HuH-7 (cell line): ENCODE data around the gene BDH1.
"Not testable (repeated sequence)": the region's sequence is repeated elsewhere in the genome, so short reads cannot be mapped to it uniquely, and the experiment has no call there.

Experiments
- DNase-seq: peaks from one replicate; pipeline ENCODE4 v3.0.0; 2011; ENCODE audit warnings: low spot score

The BDH1 gene

DNA sequence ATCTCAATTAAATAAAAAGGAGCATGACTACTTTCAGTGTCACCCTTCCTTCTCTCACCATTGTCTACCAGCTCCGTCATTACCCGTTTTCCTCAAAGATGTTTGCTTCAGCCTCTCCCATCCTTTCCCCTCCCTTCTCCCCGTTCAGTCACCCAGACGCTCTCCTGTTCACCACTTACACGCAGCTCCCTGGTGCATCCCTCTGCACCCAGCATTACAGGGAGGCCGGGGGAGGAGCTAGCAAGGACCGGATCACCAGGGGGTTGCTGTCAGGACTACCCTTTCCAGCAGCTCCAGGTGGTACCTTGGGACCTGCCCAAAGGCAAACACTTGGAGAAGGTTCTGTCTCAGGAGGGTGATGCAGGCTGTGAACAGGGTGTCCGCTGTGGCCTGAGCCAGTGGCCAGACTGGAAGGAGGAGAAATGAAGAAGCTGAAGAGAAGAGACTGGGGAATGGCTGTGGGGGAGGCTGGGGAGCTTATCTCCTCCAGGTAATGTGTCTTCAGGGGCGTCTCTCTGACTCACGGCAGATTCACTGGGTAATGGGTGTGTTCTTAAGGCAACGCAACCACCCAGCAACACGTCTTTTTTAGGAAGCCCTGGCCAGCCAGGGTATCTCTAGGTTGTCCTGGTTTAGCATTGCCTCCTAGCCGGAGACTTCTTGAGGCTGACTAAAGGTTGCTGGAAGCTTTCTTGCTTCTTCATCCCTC, 21.8 kb upstream of the BDH1 start:
- DNase-seq: no peak

DNA sequence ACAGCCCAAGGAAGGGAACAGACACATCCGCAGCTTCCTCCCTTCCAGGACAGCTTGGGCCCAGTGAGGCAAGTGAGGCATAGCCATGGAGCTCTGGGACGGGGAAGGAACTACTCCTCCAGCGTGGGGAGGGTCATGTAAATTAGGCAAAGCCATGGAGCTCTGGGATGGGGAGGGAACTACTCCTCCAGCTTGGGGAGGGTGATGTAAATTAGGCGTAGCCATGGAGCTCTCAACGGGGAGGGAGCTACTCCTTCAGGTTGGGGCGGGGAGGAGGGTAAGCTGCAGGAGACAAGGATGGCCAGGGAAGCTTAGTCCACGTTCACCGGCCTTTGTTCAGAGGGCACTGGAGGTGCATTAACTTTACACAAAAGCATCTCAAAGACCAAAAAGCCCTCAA, 21.1 kb upstream of the BDH1 start:
- no peak for DNase-seq

DNA sequence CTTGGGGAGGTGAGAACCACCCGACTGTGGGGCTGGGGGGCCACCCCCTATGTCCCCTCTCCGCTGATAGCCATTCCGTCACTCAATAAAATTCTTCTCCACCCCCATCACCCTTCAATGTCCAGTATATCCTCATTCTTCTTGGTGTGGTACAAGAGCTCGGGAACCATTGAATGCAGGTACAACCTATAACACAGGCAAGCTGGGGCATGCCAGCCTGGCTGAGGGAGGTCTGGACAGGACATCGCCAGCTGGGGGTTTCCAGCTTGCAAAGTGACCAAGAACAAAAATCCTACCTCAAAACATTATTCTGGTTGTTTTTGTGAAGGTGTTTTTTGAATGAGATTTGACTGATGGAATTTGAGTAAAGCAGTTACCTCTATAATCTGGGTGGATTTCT, 19.6 kb upstream of the BDH1 start:
- no peak for DNase-seq

DNA sequence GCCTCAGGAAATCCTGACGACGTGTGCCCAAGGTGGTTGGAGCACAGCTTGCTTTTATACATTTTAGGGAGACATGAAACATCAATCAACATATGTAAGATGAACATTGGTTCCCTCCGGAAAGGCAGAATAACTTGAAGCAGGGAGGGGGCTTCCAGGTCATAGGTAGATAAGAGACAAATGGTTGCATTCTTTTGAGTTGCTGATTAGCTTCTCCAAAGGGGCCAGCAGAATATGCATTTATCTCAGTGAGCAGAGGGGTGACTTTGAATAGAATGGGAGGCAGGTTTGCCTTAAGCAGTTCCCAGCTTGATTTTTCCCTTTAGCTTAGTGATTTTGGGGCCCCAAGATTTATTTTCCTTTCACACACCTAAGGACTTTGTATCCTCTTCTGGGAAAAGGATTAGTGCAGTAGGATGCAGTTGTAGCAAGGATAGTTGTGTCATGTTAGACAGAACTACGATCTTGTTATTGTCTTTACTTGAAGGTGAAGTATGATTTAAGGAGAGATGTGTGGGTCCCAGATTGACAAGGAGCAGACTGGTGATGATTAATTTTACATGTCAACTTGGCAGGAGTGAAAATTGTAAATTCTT, 18.7 kb upstream of the BDH1 start:
- not testable (repeated sequence) for DNase-seq

DNA sequence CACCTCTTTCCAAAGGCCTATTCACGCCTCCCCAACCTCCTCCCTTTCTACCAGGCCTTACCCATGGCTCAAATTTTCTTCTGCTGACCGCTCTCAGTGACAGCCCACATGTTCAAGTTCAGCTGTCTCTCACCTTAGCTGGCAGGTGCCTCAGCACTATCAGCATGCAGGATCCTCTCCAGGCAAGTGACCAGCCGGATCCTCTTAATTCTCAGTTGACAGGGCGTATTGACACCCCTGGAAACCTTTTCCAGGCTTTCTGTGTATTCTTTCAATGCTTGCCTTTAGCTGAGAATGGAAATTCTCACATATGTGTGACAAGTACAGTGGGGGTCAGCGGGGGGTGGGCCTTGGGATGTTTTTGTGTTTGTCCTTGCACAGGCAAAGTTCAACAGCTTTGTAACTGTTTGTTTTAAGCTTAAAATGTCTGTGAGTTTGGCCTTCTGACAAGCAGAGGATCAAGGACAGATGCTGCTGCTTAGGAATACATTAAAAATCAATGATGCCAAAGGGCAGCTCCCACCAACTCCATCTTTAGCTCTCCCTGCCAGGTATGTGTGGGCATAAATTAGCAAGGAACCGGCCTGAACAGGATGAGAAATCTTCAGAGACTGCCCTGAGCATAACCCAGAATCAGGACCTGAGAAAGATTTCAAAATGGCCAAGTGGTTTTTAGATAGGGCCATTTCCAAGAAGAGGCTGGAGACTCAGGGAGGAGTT, 17.4 kb upstream of the BDH1 start:
- DNase-seq: no peak

DNA sequence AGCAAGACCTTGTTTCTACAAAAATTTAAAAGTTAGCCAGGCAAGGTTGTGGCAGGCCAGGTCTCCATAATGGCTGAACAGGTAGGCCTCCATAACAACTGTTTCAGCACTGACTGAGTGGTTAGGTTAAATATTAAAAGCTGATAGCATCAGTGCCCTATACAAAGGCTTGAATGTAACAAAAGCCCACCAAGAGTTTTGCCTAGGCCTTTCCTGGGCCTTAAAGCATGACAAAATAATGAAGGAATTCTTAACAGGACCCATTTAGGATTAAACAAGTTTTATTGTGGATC, 16.1 kb upstream of the BDH1 start:
- not testable (repeated sequence) for DNase-seq

DNA sequence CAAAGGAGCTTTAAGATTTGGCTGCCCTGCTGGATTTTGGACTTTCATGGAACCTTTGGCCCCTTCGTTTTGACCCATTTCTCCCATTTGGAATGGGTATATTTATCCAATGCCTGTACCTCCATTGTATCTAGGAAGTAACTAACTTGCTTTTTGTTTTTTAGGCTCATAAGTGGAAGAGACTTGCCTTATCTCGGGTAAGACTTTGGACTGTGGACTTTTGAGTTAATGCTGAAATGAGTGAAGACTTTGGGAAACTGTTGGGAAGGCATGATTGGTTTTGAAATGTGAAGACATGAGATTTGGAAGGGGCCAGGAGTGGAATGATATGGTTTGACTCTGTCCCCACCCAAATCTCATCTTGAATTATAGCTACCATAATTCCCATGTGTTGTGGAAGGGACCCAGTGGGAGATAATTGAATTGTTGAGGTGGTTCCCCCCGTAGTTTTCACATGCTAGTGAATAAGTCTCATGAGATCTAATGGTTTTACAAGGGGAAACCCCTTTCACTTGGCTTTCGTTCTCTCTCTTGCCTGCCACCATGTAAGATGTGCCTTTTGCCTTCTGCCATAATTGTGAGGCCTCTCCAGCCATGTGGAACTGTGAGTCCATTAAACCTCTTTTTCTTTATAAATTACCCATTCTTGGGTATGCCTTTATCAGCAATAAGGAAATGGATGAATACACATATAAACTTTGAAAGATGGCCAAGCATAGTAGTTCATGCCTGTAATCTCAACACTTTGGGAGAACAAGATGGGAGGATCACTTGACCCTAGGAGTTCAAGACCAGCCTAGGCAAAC, 15.5 kb upstream of the BDH1 start:
- not testable (repeated sequence) for DNase-seq

DNA sequence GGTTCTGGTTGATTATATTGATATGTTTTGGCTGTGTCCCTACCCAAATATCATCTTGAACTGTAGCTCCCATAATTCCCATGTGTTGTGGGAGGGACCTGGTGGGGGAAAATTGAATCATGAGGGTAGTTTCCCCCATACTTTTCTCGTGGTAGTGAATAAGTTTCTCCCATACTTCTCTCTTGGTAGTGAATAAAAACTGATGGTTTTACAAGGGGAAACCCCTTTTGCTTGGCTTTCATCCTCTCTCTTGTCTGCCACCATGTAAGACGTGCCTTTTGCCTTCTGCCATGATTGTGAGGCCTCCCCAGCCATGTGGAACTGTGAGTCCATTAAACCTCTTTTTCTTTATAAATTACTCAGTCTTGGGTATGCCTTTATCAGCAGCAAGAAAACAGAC, 13.7 kb upstream of the BDH1 start:
- not testable (repeated sequence) for DNase-seq

DNA sequence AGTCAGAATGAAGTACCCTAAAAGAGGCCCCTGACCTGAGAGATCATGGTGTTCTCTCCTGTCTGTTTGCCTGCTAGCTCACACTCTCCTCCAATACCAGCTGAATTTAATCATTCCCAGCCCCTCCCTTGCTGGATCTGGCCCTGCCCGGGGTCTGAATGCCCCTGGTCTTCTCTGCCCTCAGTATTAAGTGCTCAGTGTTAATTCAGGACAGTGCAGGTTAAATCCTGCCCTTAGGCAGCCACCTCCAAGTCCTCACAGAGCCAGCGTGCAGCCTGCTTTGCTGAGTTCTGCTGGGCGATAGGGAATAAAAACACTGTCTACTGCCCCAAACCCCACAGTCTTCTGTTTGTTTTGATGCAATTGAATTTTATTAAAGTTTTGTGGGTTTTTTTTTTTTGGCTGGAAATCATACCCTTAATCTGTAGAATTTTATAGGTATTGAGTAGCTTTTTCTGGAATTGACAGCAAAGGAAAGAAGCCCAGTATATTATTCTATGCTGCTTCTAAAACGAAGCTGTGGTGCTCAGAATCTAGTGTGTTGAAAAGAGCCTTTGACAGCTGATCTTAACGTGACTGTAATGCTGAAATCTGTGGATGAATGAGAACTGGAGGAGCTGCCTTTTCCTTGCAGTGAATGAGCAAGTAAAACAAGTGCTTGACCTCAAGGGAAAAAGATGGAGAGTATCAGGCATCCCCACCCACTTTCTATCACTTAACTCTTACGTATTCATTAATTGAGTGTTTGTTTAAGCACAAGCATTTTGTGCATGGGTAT, 12.3 kb upstream of the BDH1 start:
- no peak for DNase-seq

DNA sequence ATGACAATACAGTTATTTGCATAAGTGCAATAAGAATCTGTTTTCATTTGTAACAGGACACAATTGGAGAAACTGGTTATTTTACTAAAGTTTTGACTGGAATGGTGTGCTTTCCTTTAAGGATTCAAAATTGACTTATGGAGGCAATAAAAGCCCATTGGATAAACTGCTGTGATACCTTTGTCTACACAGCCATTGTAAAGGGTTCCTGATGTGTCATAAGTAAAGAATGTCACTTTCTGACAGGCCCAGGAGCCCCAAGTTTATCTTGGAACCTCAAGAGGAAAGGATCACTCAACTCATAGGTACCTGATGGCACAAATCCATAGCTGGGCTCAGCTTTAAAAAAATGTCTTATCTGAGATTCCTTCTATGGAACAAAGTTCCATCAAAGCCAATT, 10.4 kb upstream of the BDH1 start:
- not testable (repeated sequence) for DNase-seq

DNA sequence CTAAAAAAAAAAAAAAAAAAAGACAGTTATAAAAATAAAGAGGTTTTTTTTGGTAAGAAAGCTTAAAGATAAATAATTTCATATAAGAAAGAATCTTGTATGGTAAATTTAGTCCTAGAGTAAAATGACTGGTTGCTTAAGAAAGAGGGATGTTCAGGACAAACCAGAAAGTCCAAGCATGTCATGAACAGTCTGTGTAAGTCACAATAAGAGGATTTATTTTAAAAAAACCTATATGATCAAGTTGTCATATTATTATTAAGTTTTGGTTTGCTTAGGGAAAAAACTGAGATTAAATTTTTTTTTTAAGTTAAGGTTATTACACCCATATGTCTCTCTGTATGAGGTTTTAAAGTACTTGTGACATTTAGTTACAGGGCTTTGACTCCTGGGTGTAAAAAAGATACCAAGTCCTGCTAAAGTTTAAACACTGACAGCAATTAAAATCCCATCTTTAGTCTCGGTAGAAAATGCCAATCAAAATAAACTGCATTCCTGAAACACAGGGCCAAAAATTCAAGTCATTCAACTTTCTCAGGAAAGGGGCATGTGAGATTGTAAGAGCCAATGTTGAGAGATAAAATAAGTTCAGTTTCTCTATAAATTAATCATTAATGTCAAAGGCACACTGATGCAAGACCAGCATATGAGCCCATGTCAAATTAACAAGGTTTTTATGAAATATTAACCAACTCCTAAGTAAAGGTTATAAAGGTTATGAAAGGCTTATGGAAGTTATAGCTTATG, 8.5 kb upstream of the BDH1 start:
- no peak for DNase-seq

DNA sequence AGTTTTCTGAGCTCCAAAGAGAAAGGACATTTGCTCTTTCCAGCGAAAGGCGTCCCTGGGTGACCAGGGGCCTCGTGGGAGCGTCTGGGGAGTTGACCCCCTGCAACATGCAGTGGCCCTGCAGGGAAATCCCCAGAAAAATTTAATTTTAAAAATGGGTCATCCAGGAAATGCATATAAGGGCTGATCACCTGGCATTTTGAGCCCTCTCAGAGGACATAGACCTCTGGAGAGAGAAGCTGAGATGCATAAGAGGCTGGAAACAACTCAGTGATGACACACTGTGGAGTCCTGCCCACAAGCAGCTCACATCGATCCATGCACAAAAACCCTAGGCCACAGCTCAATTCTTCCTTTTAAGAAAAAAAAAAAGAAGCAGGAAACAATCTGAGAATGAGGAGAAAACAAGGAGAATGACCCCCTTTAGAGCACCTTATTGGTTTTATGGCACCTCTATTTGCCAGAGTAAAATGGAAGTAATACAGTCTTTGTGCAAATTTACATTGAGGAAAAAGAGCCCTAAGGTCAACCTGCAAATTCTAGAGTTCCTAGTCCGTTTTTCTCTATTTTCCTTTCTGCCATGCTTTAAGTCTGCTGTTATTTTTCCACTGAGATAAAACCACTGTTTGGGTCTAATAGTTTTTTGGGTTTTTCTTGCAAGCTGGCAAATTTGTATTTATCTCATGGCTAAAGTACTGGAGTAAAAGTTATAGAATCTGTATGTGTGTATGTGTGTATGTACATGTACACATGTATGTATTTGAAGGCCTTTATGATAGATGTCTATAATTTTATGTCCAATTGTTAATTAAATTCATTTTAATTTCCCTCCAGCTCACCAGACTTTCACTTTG, 6.9 kb upstream of the BDH1 start:
- DNase-seq: no peak

DNA sequence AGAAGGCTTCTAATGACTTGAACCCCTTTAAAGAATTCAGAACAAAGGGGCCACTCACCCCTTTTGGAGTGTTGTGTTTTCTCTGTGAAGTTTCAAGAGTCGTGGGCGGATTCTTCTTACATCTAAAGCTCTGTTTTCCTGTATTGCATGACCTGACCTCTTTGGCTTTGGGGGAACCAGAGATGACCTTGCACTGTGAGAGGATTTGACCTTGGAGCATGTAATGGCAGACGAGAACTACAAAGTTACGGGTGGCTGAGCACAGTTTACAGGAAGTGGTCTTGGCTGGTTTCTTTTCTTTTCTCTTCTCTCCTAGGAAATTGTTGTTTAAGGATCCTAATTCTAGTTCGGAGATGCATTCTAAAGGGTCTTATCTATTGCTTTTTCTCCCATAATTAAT, 6.2 kb upstream of the BDH1 start:
- DNase-seq: no peak

DNA sequence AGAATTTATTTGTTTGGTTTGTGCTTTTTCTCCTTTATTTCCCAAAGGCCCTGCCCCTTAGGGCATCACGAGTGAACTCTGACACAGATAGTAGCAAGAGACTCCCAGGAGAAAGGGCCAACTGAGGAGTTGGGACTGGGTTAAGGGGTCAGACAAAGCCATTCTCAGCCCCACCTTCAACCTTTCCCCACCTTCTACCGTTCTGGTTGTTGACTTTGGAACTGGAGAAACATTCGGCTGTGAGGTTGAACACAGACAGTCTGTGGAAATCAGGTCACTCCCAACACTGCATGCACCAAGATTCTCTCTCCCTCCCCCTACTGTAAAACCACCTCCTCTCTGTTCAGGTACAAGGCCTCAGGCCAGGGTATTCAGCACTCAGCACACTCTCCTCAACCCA, 3.9 kb upstream of the BDH1 start:
- DNase-seq: no peak

DNA sequence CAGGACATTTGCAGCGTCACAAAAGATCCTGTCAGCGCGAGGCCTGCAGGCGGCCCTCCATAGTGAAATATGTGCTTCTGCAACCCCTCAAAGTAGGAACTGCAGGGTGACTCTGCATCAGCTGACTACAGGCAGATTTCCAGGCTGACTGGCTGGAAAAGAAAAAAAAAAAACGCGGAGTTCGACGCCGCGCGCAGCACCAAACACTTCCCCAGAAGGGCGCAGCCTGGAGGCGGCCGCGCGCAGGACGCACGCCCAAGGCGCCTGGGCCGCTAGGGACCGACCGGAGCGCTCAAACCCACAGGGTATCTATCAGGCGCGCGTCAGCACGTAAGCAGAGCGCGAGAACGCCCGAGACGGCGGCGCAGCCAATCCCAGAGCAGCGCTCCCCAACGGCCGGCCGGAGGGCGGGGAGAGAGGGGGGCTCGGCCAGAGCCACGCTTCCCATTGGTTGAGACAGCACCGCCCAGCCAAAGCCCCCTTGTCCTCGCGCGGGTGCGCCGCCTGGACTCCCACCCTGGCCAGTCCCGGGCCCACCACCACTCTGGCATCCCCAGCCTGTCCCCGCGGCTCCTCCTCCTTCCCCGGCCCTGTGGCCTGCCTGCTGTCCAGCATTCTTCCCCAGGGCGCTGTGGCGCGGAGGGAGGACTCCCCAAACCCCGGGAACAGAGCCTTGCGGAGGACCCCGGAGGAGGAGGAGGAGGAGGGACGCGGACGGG, 1.0 kb downstream of the BDH1 start:
- no peak for DNase-seq

DNA sequence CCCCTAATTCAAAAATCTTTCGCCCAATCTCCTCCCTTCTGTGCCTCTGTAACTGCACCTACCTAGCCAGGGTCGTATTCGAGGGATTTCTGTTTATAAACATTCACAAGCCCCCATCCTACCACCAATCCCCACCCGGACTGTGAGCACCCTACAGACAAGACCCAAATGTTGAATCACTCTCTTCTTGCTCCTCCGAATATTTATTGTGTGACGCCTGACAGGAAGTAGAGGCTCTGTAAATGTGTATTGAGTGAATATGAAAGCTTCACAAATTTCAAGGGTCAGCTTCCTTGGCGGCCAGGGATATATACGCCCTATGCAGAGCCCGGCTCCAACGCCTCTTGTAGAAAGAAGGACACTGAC, 1.6 kb downstream of the BDH1 start:
- no peak for DNase-seq

DNA sequence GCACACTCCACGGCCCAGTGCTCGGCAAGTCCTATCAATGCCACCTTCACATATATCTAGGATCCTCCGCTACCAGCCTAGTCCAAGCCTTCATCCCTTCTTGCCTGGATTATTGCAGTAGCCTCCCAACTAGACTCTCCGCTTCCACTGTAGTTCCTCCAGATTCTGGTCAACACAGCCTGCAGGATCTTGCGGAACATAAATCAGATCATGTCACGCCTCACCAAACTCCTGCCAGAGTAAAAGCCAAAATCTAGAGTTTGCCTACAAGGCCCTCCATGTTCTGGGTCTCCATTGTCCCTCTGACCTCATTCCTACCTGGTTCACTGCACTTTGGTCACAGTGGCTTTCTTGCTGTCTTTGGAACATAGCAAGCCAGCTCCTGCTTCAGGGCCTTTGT, 3.6 kb downstream of the BDH1 start:
- DNase-seq: no peak

DNA sequence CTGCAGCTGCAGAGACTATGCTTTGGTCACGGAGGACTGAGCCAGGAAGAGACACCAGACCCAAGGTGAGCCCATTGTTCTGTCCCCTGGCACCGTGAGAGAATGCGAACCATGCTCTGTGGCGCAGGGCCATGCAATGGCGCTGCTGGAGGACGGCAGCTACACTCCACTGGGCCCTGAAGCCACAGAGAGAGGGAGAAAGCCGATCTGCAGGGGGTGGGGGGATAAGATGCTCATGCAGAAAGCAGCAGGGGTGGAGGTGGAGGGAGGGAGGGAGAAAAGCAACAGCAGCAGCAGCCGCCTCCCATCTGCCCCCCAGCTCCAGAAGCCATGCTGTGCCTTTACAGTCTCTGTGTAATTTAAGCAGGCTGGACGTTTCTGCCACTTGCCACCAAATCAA, 5.3 kb downstream of the BDH1 start:
- no peak for DNase-seq

DNA sequence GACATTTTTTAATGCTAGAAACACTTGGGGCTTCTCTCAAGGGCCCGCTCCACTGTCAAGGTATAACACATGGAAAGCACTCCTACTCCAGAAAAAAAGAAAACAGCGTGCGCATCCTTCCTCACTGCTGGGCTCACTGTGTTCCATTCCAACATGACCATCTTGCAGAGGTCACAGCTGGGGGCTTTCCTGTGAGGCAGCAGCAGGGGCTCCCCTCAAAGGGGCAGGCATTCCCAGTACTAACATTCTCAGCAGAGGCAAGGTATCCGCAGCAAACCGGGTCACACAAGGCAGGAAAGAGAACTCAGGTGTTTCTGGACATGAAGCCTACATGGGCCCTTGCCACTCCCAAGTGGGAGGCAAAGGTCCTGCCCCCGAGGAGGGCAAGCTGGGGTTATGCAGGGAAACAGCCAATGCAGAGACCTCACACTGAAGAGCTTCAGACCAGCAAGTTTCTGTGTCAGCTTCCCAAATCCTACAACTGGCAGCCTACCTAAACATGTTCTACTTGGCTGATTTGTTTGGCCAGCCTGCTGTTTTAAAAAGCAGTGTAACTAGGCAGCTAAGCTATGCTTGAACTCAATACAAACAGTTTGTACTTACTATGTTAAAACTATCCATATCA, 6.4 kb downstream of the BDH1 start:
- no peak for DNase-seq
